Colonic mucosa (tissue), 4 donors: ENCODE measurements around the gene MED13L. TPM values are rescaled to one million over a fixed set of nuclear protein-coding genes. Genes with fewer than 3 reads are reported as not detected.
"Not testable (repeated sequence)": the region's sequence is repeated elsewhere in the genome, so short reads cannot be mapped to it uniquely, and the experiment has no call there.

ENCODE experiments used
- DNase-seq: peaks from one replicate; pipeline ENCODE4 v3.0.0-alpha.2; 2020
- H3K27ac ChIP-seq: fragments of 200-600 bp; one replicate; pipeline ENCODE4 v1.8.0; 2021
- H3K27me3 ChIP-seq: fragments of 200-600 bp; one replicate; pipeline ENCODE4 v1.8.0; 2021
- H3K36me3 ChIP-seq: fragments of 200-600 bp; one replicate; pipeline ENCODE4 v1.8.0; 2021
- H3K4me1 ChIP-seq: fragments of 200-600 bp; one replicate; pipeline ENCODE4 v1.8.0; 2021; ENCODE audit warnings: mild to moderate bottlenecking
- H3K4me3 ChIP-seq: fragments of 200-600 bp; one replicate; pipeline ENCODE4 v1.8.0; 2021
- H3K9ac ChIP-seq, 2 donors: one replicate each; pipeline ENCODE4 v1.7.0; 2013; ENCODE audit warnings: control low read depth in 2 of 2, low read depth in 2 of 2, low read length in 2 of 2
- H3K9me3 ChIP-seq: fragments of 200-600 bp; one replicate; pipeline ENCODE4 v1.8.0; 2021
- CTCF ChIP-seq: fragments of 200-600 bp; IDR thresholded peaks from one replicate; pipeline ENCODE4 v1.8.0; 2022; ENCODE audit warnings: antibody characterized with exemption, mild to moderate bottlenecking
- intact Hi-C: fragments of 100-400 bp; cut with DNase I; formaldehyde crosslinking; loops from one replicate; pipeline ENCODE4 v1.14.1; 2022
- total RNA-seq, 2 donors: library from RNA; stranded (reverse); fragmentation: NEBNext Ultra II Directional in 1 of 2; extraction: Animal tissue kit (Norgen Biotek cat#: 25700) in 1 of 2; gene quantifications; one replicate each; pipeline ENCODE4 v1.2.1, GENCODE V29; 2021
- donor health status: healthy.
- donor health status: DM: no; HTN: no; CAD: no.
- donor health status: DM: no; HTN: no; CAD: no.

Gene MED13L
- total RNA-seq, 2 donors from 2014 or later: 73.8 to 92.6 TPM

- Histone ChIP-seq H3K27ac (no peak overlapping the region), H3K9ac (no peak overlapping the region), H3K9me3 (no peaks in the 10 kb centered on the region), H3K27me3 (no peaks in the 10 kb centered on the region), H3K4me1 (no peaks in the 10 kb centered on the region), H3K4me3 (no peak overlapping the region), H3K36me3 (peaks cover 7% of the 10 kb centered on the region)
- intact Hi-C loops: loop anchor here (10.0 kb wide), 1 partner anchor 730 kb away; no protein-coding TSS in a partner anchor
- no peak for TF ChIP-seq CTCF
- DNase-seq: no peak
Observed at GRCh38 chr12:115984616-115985015, 292.9 kb downstream of the MED13L start.

- Histone ChIP-seq H3K4me3 (no peak overlapping the region), H3K27me3 (no peaks in the 10 kb centered on the region), H3K36me3 (peaks cover 7% of the 10 kb centered on the region), H3K9me3 (no peaks in the 10 kb centered on the region), H3K4me1 (no peaks in the 10 kb centered on the region), H3K9ac (no peak overlapping the region), H3K27ac (no peak overlapping the region)
- intact Hi-C loops: loop anchor here (10.0 kb wide), 1 partner anchor 731 kb away; no protein-coding TSS in a partner anchor
- DNase-seq: no peak
- no peak for TF ChIP-seq CTCF
Observed at GRCh38 chr12:115983226-115983798, 294.2 kb downstream of the MED13L start.

- Histone ChIP-seq H3K4me1 (no peaks in the 10 kb centered on the region), H3K27ac (no peak overlapping the region), H3K9me3 (no peaks in the 10 kb centered on the region), H3K9ac (no peak overlapping the region), H3K4me3 (no peak overlapping the region), H3K27me3 (no peaks in the 10 kb centered on the region), H3K36me3 (peaks cover 7% of the 10 kb centered on the region)
- TF ChIP-seq CTCF: no peak
- no peak for DNase-seq
- intact Hi-C loops: loop anchor here (10.0 kb wide), 1 partner anchor 734 kb away; no protein-coding TSS in a partner anchor
Observed at GRCh38 chr12:115980339-115980738, 297.2 kb downstream of the MED13L start.

GRCh38 chr12:115979851-115980250, 297.6 kb downstream of the MED13L start:
- no peak for DNase-seq
- H3K27ac ChIP-seq: no peak overlapping the region
- no peak overlapping the region for H3K9ac ChIP-seq
- intact Hi-C loops: loop anchor here (10.0 kb wide), 1 partner anchor 735 kb away; no protein-coding TSS in a partner anchor
- H3K9me3 ChIP-seq: no peaks in the 10 kb centered on the region
- H3K27me3 ChIP-seq: no peaks in the 10 kb centered on the region
- H3K4me1 ChIP-seq: no peaks in the 10 kb centered on the region
- TF ChIP-seq CTCF: no peak
- H3K36me3 ChIP-seq: peaks cover 7% of the 10 kb centered on the region
- no peak overlapping the region for H3K4me3 ChIP-seq

- intact Hi-C loops: no loop called here
- Histone ChIP-seq H3K27ac (no peak overlapping the region), H3K36me3 (peaks cover 7% of the 10 kb centered on the region), H3K27me3 (no peaks in the 10 kb centered on the region), H3K4me1 (no peaks in the 10 kb centered on the region), H3K9me3 (no peaks in the 10 kb centered on the region), H3K9ac (no peak overlapping the region), H3K4me3 (no peak overlapping the region)
- TF ChIP-seq CTCF: no peak
- DNase-seq: no peak
Observed at GRCh38 chr12:115979351-115979750, 298.1 kb downstream of the MED13L start.

- H3K4me1 ChIP-seq, H3K4me3 ChIP-seq, H3K36me3 ChIP-seq, H3K27me3 ChIP-seq, H3K9me3 ChIP-seq, H3K27ac ChIP-seq, H3K9ac ChIP-seq, intact Hi-C loops, DNase-seq: not testable (repeated sequence)
Observed at GRCh38 chr12:115976829-115977228, 300.7 kb downstream of the MED13L start.
